ENCODE results near the gene OPCML. TPM values are rescaled to one million over a fixed set of nuclear protein-coding genes. Genes with fewer than 3 reads are reported as not detected.

OPCML gene
- total and polyA plus RNA-seq, 2 experiments from 2014 or later, result 1.2 to 4.4 TPM

GRCh38 chr11:133491680-133492383 lies 40.5 kb downstream of the OPCML start:
- Mint-ChIP-seq H3K4me1 (peaks cover 5% of the 10 kb centered on the region; the same call in 2 of the 3 replicates), H3K9me3 (peaks cover 2% of the 10 kb centered on the region; the same call in 2 of the 3 replicates)

GRCh38 chr11:133480722-133481121 lies 51.6 kb downstream of the OPCML start:
- no peak overlapping the region for H2AFZ ChIP-seq
- Mint-ChIP-seq H3K36me3 (ENCODE audit: low read depth) (no peaks in the 10 kb centered on the region), H3K27me3 (ENCODE audit: insufficient read depth, low read depth, poor library complexity) (peaks cover 1% of the 10 kb centered on the region), H3K27ac (no peak overlapping the region), H3K4me1 (peaks cover 12% of the 10 kb centered on the region), H3K4me3 (no peak overlapping the region), H3K9me3 (no peaks in the 10 kb centered on the region)
- H3K36me3 ChIP-seq (ENCODE audit: insufficient read depth), result no peaks in the 10 kb centered on the region
- ATAC-seq, result no peak
- no peaks in the 10 kb centered on the region for H3K9me2 ChIP-seq (ENCODE audit: insufficient read depth)
- H3K4me1 ChIP-seq (ENCODE audit: insufficient read depth), result no peaks in the 10 kb centered on the region
- H3K27me3 ChIP-seq (ENCODE audit: insufficient read depth), result no peaks in the 10 kb centered on the region
- peaks cover under 1% of the 10 kb centered on the region; the same call in 1 of the 2 replicates for H4K20me1 ChIP-seq (replicated peaks; ENCODE audit: insufficient read depth)
- no peak overlapping the region for H3K4me3 ChIP-seq
- no peaks in the 10 kb centered on the region; the same call in none of the 2 replicates for H3K79me2 ChIP-seq (replicated peaks; ENCODE audit: insufficient read depth)
- no peaks in the 10 kb centered on the region for H3F3A ChIP-seq (replicated peaks; ENCODE audit: low read depth)
- no peak overlapping the region for H3K27ac ChIP-seq (ENCODE audit: low read depth)
- DNase-seq (ENCODE audit: low spot score), result no peak
- no peak overlapping the region for H3K4me2 ChIP-seq
- TF ChIP-seq POLR2AphosphoS5 (IDR thresholded peaks at IDR 0.05; ENCODE audit: low read depth) (no peak), REST (IDR thresholded peaks at IDR 0.05; ENCODE audit: unreplicated experiment) (no peak), EZH2phosphoT487 (IDR thresholded peaks at IDR 0.05; ENCODE audit: unreplicated experiment) (no peak), ZNF331 (CRISPR knock-in tag; IDR thresholded peaks at IDR 0.05; ENCODE audit: low read depth) (no peak), JUNB (IDR thresholded peaks at IDR 0.05; ENCODE audit: unreplicated experiment) (no peak), ZNF114 (CRISPR knock-in tag; IDR thresholded peaks at IDR 0.05) (no peak), ETS1 (IDR thresholded peaks at IDR 0.05) (no peak), CTCF (conservative IDR thresholded peaks at IDR 0.05; ENCODE audit: low read depth in 2 of 2) (no peak)

More at GRCh38 chr11:133491680-133492383, 40.5 kb downstream of the OPCML start:
- H3K4me1 ChIP-seq (ENCODE audit: insufficient read depth), result peaks cover 10% of the 10 kb centered on the region; the same call in 1 of the 2 replicates
- no peak overlapping the region for H3K4me3 ChIP-seq
- no peak overlapping the region for H3K27ac ChIP-seq (ENCODE audit: low read depth)
- TF ChIP-seq NANOG (IDR thresholded peaks at IDR 0.05; ENCODE audit: borderline replicate concordance) (no peak), REST (IDR thresholded peaks at IDR 0.05; ENCODE audit: unreplicated experiment) (peak; percentile 52), EZH2phosphoT487 (IDR thresholded peaks at IDR 0.05; ENCODE audit: unreplicated experiment) (no peak), POLR2AphosphoS5 (IDR thresholded peaks at IDR 0.05; ENCODE audit: low read depth) (no peak)
- ATAC-seq (peak; percentile 73), DNase-seq (ENCODE audit: low spot score) (no peak)
- H3F3A ChIP-seq (replicated peaks; ENCODE audit: low read depth), result no peaks in the 10 kb centered on the region
- no peaks in the 10 kb centered on the region for H3K27me3 ChIP-seq (ENCODE audit: insufficient read depth)
- H3K9me2 ChIP-seq (ENCODE audit: insufficient read depth), result no peaks in the 10 kb centered on the region
- H3K4me2 ChIP-seq, result no peak overlapping the region
- no peaks in the 10 kb centered on the region for H3K27me3 Mint-ChIP-seq (ENCODE audit: insufficient read depth, low read depth, poor library complexity)
- no peaks in the 10 kb centered on the region for H3K36me3 ChIP-seq (ENCODE audit: insufficient read depth)
- H3K4me3 Mint-ChIP-seq, result no peak overlapping the region
- H3K27ac Mint-ChIP-seq, result no peak overlapping the region
- H3K79me2 ChIP-seq (replicated peaks; ENCODE audit: insufficient read depth), result peaks cover 9% of the 10 kb centered on the region
- H4K20me1 ChIP-seq (replicated peaks; ENCODE audit: insufficient read depth), result 0 out of 2 replicates have a peak, but pooled peaks cover 5% of the 10 kb centered on the region
- peaks cover 4% of the 10 kb centered on the region; the same call in 1 of the 3 replicates for H3K36me3 Mint-ChIP-seq (ENCODE audit: low read depth)
- H2AFZ ChIP-seq, result no peak overlapping the region

Measured in GM23338 (cell line).